Subcutaneous adipose tissue (tissue), 4 donors: ENCODE results near the gene ZNF628. TPM values are rescaled to one million over a fixed set of nuclear protein-coding genes. Genes with fewer than 3 reads are reported as not detected.

Experiments used
- total RNA-seq, 4 donors: library from RNA; depleted of rRNA; stranded (reverse); fragments of >200 nt; gene quantifications; one replicate each; pipeline ENCODE4 v1.1.0, GENCODE V29; 2016
- TF ChIP-seq, protein P1 (sequence below): fragments of 450-650 bp; IDR thresholded peaks from one replicate; pipeline ENCODE4 v1.5.1; 2016; ENCODE audit warnings: low read depth, mild to moderate bottlenecking, control low read depth, antibody characterized with exemption, moderate library complexity

ZNF628 gene
- total RNA-seq, 4 donors from 2014 or later: 0.88 to 2.6 (median 2.3) TPM

DNA sequence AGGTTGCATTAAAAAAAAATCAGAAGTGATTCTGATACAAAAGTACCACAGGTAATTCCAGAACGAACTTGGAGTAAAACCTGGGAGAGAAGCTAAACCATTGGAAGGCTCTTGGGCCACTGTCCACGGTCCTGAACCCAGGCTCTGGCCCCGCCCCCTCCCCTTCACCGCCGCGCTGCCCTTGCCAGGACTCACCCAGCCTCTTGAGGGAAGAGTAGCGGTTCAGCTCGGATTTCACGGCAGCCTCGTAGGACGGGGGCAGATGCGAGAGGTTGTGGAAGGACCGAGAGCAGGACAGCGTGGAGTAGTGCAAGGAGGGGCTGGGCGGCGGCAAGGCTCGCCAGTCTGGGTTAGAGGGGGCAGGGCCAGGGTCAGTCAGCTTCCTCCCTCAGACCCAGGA lies 39.0 kb upstream of the ZNF628 start:
- TF ChIP-seq, protein P1, sequence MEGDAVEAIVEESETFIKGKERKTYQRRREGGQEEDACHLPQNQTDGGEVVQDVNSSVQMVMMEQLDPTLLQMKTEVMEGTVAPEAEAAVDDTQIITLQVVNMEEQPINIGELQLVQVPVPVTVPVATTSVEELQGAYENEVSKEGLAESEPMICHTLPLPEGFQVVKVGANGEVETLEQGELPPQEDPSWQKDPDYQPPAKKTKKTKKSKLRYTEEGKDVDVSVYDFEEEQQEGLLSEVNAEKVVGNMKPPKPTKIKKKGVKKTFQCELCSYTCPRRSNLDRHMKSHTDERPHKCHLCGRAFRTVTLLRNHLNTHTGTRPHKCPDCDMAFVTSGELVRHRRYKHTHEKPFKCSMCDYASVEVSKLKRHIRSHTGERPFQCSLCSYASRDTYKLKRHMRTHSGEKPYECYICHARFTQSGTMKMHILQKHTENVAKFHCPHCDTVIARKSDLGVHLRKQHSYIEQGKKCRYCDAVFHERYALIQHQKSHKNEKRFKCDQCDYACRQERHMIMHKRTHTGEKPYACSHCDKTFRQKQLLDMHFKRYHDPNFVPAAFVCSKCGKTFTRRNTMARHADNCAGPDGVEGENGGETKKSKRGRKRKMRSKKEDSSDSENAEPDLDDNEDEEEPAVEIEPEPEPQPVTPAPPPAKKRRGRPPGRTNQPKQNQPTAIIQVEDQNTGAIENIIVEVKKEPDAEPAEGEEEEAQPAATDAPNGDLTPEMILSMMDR: no peak

DNA sequence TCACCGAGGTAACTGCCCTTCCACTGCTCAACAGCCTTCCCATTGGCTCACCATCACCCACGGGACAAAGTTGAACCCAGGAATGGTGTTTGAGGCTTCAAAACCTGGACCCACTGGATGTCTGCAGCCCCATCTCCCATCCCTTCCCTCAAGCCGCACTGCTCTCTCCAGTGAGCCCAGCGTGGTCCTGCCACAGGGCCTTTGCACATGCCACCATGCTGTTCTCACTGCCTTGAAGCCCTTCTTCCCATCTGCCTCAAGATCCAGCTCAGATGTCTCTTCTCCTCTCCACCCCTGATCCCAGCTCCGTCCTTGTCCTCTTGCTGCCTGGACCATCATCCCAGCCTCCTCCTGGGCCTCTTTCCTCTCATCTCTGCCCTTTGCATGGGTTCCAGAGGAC lies 37.4 kb upstream of the ZNF628 start:
- TF ChIP-seq, protein P1: no peak

DNA sequence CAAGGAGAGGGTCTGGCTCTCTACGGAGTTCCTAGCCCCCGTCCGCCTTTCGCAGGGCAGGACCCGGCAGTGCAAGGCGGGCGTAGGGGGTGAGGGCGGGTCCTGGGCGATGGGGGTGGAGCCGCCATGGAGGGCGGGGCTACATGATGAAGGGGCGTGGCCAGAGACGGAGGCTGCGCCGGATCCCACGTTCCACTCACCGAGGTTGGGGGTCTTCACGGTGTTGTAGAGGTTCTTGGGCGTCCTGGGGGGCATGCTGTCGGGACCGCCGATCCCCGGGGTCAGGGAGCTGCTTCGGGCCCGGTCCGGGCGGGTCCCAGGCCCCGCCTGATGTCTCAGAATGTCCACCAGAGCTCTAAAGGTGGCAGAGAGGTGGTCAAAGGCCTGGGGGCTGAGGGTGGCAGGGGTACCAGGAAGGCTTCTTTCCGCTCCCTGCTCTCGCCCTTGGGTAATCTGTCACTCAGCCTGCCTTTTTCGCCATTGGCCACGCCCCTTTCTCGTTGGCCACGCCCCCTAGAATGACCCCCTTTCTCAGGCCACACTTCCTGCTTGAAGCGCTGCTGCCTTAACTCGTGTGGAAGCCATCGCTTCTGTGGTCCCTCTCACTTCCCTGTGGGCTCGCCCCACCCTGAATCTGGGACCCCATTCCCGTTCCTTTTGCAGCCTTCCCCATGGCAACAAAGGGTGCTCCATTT lies 35.9 kb upstream of the ZNF628 start:
- TF ChIP-seq, protein P1: no peak

DNA sequence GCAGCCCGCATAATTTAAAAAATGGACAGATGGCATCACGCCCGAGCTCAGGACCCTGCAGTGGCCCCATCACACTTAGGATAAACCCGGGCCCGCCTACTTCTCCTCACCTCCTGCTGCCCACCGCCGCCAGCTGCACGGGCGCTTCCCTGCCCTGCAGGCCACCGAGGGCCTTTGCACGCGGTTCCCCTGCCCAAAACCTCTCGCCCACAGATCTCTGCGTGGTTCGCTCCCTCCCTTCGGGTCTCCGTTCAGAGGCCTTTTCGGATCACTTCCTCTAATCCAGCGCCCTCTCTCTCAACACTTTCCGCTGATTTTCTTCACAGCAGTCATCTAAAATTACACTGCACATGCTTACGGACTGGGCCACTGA lies 35.1 kb upstream of the ZNF628 start:
- TF ChIP-seq, protein P1: no peak

DNA sequence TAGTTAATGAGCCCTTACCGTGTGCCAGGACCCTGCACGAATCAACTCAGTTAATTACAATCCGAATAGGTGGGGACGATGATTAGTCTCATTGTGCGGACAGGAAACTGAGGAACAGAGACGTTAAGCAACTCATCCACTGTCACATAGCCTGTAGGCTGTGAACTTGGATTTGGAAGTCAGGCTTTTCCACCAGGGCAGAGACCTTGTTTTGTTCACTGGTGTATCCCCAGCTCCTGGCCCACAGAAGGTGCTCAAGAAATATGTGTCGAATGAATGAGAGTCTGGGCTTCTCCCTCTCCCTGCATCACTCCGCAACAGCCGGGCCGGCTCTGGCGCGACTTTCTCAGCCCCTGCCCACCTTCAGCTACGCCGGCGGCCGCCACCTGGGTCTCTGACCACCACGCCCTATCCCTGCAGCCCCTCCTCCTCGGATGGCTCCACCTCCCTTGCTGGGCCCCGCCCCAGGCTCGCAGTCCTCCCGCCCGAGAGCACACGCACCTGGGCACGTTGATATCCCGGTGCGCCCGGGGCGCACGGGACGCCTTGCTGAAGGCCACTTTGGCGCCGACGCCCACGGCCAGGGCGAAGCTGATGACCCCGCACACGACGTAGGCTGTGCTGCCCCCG lies 34.6 kb upstream of the ZNF628 start:
- TF ChIP-seq, protein P1: no peak

DNA sequence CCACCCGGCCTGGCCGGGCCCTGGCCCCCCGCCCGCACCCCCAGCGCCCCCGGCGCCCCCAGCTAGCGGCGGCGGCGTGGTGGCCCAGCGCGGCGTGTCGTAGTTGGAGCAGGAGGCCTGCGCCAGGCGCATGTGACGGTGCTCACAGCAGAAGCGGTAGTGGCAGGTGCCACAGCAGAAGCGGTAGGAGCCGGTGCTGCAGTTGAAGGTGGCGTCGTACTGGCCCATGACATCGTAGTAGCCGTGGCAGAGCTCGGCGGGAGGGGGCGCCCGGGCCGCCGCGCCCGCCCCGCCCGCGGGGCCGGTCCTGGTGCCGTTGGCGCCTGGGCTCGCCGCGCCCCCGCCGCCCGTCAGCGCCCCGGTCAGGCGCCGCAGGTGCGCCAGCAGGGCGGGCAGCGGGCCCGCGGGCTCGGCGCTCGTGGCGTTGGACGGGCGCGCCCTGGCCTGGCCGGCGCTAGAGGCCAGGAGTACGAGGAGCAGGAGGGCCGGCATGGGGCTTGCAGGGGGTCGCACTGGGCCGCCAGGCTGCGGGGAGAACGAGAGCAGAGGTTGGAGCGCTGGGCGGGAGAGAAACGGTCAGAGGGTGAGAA lies 34.0 kb upstream of the ZNF628 start:
- TF ChIP-seq, protein P1: no peak

DNA sequence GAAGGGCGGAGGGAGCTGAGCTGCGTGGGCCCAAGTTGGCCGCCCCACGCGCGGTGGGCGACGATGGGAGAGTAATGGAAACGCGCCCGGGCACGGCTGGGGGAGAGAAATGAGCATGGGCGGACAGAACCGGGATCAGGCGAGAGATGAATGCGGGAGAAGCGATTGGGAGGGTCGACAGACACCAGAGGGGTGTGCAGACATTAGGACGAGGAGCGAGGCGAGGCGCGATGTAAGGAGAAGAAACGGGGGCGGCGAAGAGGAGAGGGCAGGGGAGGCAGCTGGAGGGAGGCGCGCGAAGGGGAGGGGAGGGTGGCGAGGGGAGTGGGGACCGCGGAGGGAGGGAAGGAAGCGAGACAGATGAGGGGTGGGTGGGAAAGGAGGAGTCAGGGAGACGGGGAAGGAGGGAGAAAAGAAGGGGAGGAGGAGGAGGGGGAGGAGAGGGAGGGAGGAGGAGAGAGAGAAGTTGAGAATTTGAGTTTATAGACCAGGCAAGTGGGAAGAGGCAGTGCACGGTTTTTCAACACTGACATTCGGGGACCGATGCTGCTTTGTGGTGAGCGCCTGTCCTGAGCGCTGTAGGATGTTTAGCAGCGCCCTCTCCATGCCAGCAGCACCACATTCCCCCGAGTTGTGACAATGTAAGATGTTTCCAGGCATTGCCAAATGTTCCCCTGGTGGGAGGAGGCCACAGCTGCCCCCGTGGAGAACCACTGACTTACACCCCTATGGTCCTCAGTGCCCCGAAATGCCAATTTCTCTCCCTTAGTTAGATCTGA lies 33.2 kb upstream of the ZNF628 start, which contains the start of gene SHISA7:
TSS of gene SHISA7 (minus strand) at position 256 of the 779 bp plus-strand sequence. CDS start 437 bp downstream, outside the sequence.
- TF ChIP-seq, protein P1: no peak
